K562 (cell line): ENCODE data around the gene MATR3. TPM values are rescaled to one million over a fixed set of nuclear protein-coding genes. Genes with fewer than 3 reads are reported as not detected.

Source experiments
- ETV6 ChIP-seq, 3 experiments: fragments of 150-350 bp in 1 of 3; sonication (generic) in 1 of 3; formaldehyde crosslinking in 1 of 3; IDR thresholded peaks; 2 replicates each; pipeline versions ENCODE4 v1.6.1 to v1.8.0; 2014 to 2022; ENCODE audit warnings: borderline replicate concordance in 2 of 3, low read depth in 2 of 3, antibody characterized with exemption in 1 of 3, low read length in 1 of 3, mild to moderate bottlenecking in 1 of 3, missing genetic modification reagents in 1 of 3
- HDAC6 ChIP-seq: IDR thresholded peaks from 2 replicates; pipeline ENCODE4 v1.6.1; 2012; ENCODE audit warnings: low read depth, mild to moderate bottlenecking, control low read depth, inconsistent platforms, low read length, moderate library complexity
- MNT ChIP-seq, 2 experiments: fragments of 450-650 bp; conservative IDR thresholded peaks; 2 replicates each; pipeline ENCODE4 v1.6.1; 2017; ENCODE audit warnings: mild to moderate bottlenecking in 2 of 2, moderate library complexity in 2 of 2
- SP1 ChIP-seq: sonication (generic); formaldehyde crosslinking; IDR thresholded peaks from 2 replicates; pipeline ENCODE4 v1.8.1; 2022; ENCODE audit warnings: mild to moderate bottlenecking, missing genetic modification reagents
- THAP12 ChIP-seq: fragments of 250-450 bp; sonication (Bioruptor Pico); IDR thresholded peaks from 2 replicates; pipeline ENCODE4 v1.9.0; 2021; ENCODE audit warnings: mild to moderate bottlenecking, inconsistent platforms
- ZNF408 ChIP-seq: fragments of 250-450 bp; sonication (Bioruptor Pico); IDR thresholded peaks from 2 replicates; pipeline ENCODE4 v1.4.0; 2020; ENCODE audit warnings: low read depth, mild to moderate bottlenecking, moderate library complexity
- polyA plus RNA-seq, 8 experiments: library from polyadenylated mRNA; depleted of rRNA in 4 of 8; stranded (reverse) in 5 of 8; unstranded in 3 of 8; fragments of >200 nt; fragmentation: Nextera tagmentation in 2 of 8; fragmentation: Illumina TruSeq in 1 of 8; extraction: Ambion mirVana in 2 of 8; extraction: Trizol in 1 of 8; gene quantifications; 2 replicates each; pipeline versions ENCODE4 v1.2.1 to v1.2.3, GENCODE V29; 2011 to 2014; ENCODE audit warnings: inconsistent platforms in 1 of 8, missing spikeins in 1 of 8
- total RNA-seq, 7 experiments: library from RNA; depleted of rRNA in 6 of 7; stranded (reverse); fragments of >200 nt in 6 of 7; fragmentation: Illumina TruSeq in 2 of 7; extraction: Trizol in 2 of 7; gene quantifications; 2 replicates each; pipeline versions ENCODE4 v1.2.1 to v1.2.3, GENCODE V29; 2011 to 2021; ENCODE audit warnings: low replicate concordance in 1 of 7
- TF ChIP-seq, protein P1 (sequence below): sonication (generic); formaldehyde crosslinking; IDR thresholded peaks from 2 replicates; pipeline ENCODE4 v1.8.0; 2023; ENCODE audit warnings: mild to moderate bottlenecking, missing genetic modification reagents
- TF ChIP-seq, protein P2 (sequence below), 2 experiments: fragments of 450-650 bp; formaldehyde crosslinking in 1 of 2; IDR thresholded peaks; 2 replicates each; pipeline versions ENCODE4 v1.4.0 to v1.6.1; 2014 to 2020; ENCODE audit warnings: mild to moderate bottlenecking in 2 of 2, borderline replicate concordance in 1 of 2, low read depth in 1 of 2

MATR3 gene
- total and polyA plus RNA-seq, 9 of the 15 experiments (the other 6 are each of a cell fraction or from before 2014, with no cell fraction given) = 150 to 425 (median 263) TPM

DNA sequence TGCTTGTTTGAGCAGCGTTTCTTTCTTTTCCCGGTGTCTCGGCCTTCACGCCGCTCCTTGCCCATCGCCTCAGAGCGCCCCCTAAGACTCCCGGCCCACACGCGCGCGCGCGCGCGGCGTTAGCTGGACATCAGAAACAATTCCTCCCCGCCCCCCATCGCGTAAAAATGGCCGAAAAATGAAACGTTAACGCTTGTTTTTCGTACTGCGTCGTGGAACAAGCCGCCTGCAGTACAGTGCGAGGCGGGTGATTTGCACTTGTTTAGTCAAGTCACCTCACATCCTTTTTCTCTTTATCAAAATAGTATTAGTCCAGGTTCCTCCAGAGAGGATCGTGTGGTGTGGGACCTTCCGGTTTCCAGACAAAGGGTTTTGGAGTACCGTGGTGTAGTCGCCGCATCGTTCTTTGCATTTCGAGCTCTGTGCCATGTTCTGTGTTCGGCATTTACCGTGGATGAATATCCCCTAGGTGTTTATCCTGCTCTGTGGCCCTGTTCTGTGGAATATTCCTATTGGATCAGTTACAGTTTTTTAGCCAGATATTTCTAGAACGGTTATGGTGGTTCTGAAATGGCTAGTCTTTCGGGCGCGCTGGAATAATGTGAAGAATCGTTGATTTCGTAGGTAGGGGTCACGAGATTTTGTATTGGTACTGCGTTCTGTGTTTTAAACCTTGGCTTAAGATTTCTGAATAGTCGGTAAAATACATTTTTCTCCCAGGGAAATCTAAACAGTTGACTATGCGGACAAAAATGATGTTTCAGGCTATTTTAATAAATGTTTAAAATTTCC is 1.0 kb downstream of the MATR3 start (continued):
- TF ChIP-seq MNT (conservative IDR thresholded peaks at IDR 0.05) (peak; percentile 81 to 89), ZNF408 (CRISPR knock-in tag) (no peak), THAP12 (CRISPR knock-in tag) (no peak), HDAC6 (no peak), SP1 (CRISPR knock-in tag) (peak; percentile 61), ETV6 (IDR thresholded peaks at IDR 0.05; ENCODE audit: borderline replicate concordance in 1 of 2, low read depth in 2 of 2, low read length in 1 of 2) (no peak), ETV6 (CRISPR knock-in tag; IDR thresholded peaks at IDR 0.05; ENCODE audit: borderline replicate concordance) (no peak)
- TF ChIP-seq, protein P1, sequence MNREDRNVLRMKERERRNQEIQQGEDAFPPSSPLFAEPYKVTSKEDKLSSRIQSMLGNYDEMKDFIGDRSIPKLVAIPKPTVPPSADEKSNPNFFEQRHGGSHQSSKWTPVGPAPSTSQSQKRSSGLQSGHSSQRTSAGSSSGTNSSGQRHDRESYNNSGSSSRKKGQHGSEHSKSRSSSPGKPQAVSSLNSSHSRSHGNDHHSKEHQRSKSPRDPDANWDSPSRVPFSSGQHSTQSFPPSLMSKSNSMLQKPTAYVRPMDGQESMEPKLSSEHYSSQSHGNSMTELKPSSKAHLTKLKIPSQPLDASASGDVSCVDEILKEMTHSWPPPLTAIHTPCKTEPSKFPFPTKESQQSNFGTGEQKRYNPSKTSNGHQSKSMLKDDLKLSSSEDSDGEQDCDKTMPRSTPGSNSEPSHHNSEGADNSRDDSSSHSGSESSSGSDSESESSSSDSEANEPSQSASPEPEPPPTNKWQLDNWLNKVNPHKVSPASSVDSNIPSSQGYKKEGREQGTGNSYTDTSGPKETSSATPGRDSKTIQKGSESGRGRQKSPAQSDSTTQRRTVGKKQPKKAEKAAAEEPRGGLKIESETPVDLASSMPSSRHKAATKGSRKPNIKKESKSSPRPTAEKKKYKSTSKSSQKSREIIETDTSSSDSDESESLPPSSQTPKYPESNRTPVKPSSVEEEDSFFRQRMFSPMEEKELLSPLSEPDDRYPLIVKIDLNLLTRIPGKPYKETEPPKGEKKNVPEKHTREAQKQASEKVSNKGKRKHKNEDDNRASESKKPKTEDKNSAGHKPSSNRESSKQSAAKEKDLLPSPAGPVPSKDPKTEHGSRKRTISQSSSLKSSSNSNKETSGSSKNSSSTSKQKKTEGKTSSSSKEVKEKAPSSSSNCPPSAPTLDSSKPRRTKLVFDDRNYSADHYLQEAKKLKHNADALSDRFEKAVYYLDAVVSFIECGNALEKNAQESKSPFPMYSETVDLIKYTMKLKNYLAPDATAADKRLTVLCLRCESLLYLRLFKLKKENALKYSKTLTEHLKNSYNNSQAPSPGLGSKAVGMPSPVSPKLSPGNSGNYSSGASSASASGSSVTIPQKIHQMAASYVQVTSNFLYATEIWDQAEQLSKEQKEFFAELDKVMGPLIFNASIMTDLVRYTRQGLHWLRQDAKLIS (CRISPR knock-in tag) = peak; percentile 5; the same call in 1 of the 2 replicates
- TF ChIP-seq, protein P2, sequence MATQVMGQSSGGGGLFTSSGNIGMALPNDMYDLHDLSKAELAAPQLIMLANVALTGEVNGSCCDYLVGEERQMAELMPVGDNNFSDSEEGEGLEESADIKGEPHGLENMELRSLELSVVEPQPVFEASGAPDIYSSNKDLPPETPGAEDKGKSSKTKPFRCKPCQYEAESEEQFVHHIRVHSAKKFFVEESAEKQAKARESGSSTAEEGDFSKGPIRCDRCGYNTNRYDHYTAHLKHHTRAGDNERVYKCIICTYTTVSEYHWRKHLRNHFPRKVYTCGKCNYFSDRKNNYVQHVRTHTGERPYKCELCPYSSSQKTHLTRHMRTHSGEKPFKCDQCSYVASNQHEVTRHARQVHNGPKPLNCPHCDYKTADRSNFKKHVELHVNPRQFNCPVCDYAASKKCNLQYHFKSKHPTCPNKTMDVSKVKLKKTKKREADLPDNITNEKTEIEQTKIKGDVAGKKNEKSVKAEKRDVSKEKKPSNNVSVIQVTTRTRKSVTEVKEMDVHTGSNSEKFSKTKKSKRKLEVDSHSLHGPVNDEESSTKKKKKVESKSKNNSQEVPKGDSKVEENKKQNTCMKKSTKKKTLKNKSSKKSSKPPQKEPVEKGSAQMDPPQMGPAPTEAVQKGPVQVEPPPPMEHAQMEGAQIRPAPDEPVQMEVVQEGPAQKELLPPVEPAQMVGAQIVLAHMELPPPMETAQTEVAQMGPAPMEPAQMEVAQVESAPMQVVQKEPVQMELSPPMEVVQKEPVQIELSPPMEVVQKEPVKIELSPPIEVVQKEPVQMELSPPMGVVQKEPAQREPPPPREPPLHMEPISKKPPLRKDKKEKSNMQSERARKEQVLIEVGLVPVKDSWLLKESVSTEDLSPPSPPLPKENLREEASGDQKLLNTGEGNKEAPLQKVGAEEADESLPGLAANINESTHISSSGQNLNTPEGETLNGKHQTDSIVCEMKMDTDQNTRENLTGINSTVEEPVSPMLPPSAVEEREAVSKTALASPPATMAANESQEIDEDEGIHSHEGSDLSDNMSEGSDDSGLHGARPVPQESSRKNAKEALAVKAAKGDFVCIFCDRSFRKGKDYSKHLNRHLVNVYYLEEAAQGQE (IDR thresholded peaks at IDR 0.05; ENCODE audit: borderline replicate concordance) = peak; percentile 22; the same call in 1 of the 2 replicates
- TF ChIP-seq, protein P2 (CRISPR knock-in tag; IDR thresholded peaks at IDR 0.05; ENCODE audit: low read depth) = no peak
